Thyroid gland (tissue), 4 donors: Measurements from ENCODE around the gene CYP3A7.

Source experiments
- POLR2A ChIP-seq, 2 donors: fragments of 450-650 bp; IDR thresholded peaks; one replicate each; pipeline ENCODE4 v1.6.1; 2017; ENCODE audit warnings: antibody characterized with exemption in 2 of 2, mild to moderate bottlenecking in 2 of 2, moderate library complexity in 1 of 2
- TF ChIP-seq, protein P1 (sequence below), 6 experiments: fragments of 200-600 bp in 3 of 6; fragments of 450-650 bp in 3 of 6; sonication (generic) in 3 of 6; IDR thresholded peaks; one replicate each; pipeline ENCODE4 v1.5.1; 2016 to 2019; ENCODE audit warnings: antibody characterized with exemption in 6 of 6, mild to moderate bottlenecking in 2 of 6, inconsistent platforms in 1 of 6, moderate library complexity in 1 of 6

DNA sequence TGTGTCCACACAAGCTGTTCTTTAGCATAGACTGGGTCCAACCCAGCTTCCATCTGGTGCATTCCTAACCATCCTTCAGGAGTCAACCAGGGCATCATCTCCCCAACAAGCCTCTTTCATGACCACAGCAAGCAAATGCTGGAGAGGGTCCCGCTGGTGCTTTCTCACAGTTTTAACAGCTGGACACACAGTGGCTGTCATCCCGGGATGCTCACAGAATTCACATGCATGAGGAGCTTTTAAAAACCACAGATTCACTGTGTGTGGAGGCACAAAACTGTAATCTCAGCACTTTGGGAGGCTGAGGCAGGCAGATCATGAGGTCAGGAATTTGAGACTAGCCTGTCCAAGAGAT lies 6.4 kb upstream of the CYP3A7 start:
- TF ChIP-seq POLR2A (IDR thresholded peaks at IDR 0.05), result no peak
- TF ChIP-seq, protein P1, sequence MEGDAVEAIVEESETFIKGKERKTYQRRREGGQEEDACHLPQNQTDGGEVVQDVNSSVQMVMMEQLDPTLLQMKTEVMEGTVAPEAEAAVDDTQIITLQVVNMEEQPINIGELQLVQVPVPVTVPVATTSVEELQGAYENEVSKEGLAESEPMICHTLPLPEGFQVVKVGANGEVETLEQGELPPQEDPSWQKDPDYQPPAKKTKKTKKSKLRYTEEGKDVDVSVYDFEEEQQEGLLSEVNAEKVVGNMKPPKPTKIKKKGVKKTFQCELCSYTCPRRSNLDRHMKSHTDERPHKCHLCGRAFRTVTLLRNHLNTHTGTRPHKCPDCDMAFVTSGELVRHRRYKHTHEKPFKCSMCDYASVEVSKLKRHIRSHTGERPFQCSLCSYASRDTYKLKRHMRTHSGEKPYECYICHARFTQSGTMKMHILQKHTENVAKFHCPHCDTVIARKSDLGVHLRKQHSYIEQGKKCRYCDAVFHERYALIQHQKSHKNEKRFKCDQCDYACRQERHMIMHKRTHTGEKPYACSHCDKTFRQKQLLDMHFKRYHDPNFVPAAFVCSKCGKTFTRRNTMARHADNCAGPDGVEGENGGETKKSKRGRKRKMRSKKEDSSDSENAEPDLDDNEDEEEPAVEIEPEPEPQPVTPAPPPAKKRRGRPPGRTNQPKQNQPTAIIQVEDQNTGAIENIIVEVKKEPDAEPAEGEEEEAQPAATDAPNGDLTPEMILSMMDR (IDR thresholded peaks at IDR 0.05), result no peak
